DOHH2 (cell line): ENCODE results near the gene NFATC4.

Source experiments
- H3F3A ChIP-seq: fragments of 200-600 bp; sonication (generic), shearing (Covaris generic); 2 replicates; pipeline ENCODE4 v1.6.0; 2016; ENCODE audit warnings: antibody characterized with exemption, mild to moderate bottlenecking; ENCODE audit not compliant: control insufficient read depth, insufficient read depth
- H3K27ac ChIP-seq: fragments of 200-600 bp; sonication (generic); 2 replicates; pipeline ENCODE4 v1.5.1; 2014; ENCODE audit warnings: low read depth, mild to moderate bottlenecking, low read length, moderate library complexity
- H3K27me3 ChIP-seq: fragments of 200-600 bp; sonication (generic); 2 replicates; pipeline ENCODE4 v1.6.1; 2014; ENCODE audit warnings: mild to moderate bottlenecking, low read length, mixed read lengths; ENCODE audit not compliant: control insufficient read depth
- H3K36me3 ChIP-seq: fragments of 200-600 bp; sonication (generic); 2 replicates; pipeline ENCODE4 v1.6.1; 2014; ENCODE audit warnings: mild to moderate bottlenecking, low read length, moderate library complexity, mixed read lengths; ENCODE audit not compliant: control insufficient read depth
- H3K4me1 ChIP-seq: fragments of 200-600 bp; sonication (generic); 2 replicates; pipeline ENCODE4 v1.6.1; 2014; ENCODE audit warnings: mild to moderate bottlenecking, low read length, mixed read lengths; ENCODE audit not compliant: control insufficient read depth
- H3K4me2 ChIP-seq: fragments of 200-600 bp; sonication (generic); 2 replicates; pipeline ENCODE4 v1.6.0; 2014; ENCODE audit warnings: mild to moderate bottlenecking, low read length, moderate library complexity
- H3K4me3 ChIP-seq: fragments of 200-600 bp; sonication (generic); 2 replicates; pipeline ENCODE4 v1.5.1; 2014; ENCODE audit warnings: mild to moderate bottlenecking, low read length, mixed read lengths
- H3K79me2 ChIP-seq: fragments of 200-600 bp; sonication (generic); 2 replicates; pipeline ENCODE4 v1.6.1; 2014; ENCODE audit warnings: mild to moderate bottlenecking, low read length, mixed read lengths; ENCODE audit not compliant: control insufficient read depth
- H3K9me2 ChIP-seq: fragments of 200-600 bp; sonication (generic); replicated peaks from 2 replicates; pipeline ENCODE4 v1.6.1; 2014; ENCODE audit warnings: mild to moderate bottlenecking, low read length, mixed read lengths; ENCODE audit not compliant: control insufficient read depth
- H3K9me3 ChIP-seq: fragments of 200-600 bp; sonication (generic); 2 replicates; pipeline ENCODE4 v1.6.1; 2014; ENCODE audit warnings: antibody characterized with exemption, low read length, mixed read lengths; ENCODE audit not compliant: control insufficient read depth, insufficient read depth
- H4K20me1 ChIP-seq: fragments of 200-600 bp; sonication (generic); 2 replicates; pipeline ENCODE4 v1.6.0; 2014; ENCODE audit warnings: low read depth, mild to moderate bottlenecking, antibody characterized with exemption, low read length, moderate library complexity; ENCODE audit not compliant: control insufficient read depth, insufficient read depth
- EZH2phosphoT487 ChIP-seq: fragments of 200-600 bp; sonication (generic); IDR thresholded peaks from 2 replicates; pipeline ENCODE4 v1.6.1; 2017; ENCODE audit warnings: borderline replicate concordance, mild to moderate bottlenecking, antibody characterized with exemption, low read length, moderate library complexity, mixed read lengths
- TF ChIP-seq, protein P1 (sequence below): fragments of 200-600 bp; sonication (generic); IDR thresholded peaks from one replicate; pipeline ENCODE4 v1.5.1; 2014; ENCODE audit warnings: antibody characterized with exemption, mild to moderate bottlenecking, low read depth, low read length; ENCODE audit not compliant: poor library complexity, severe bottlenecking

The NFATC4 gene

DNA sequence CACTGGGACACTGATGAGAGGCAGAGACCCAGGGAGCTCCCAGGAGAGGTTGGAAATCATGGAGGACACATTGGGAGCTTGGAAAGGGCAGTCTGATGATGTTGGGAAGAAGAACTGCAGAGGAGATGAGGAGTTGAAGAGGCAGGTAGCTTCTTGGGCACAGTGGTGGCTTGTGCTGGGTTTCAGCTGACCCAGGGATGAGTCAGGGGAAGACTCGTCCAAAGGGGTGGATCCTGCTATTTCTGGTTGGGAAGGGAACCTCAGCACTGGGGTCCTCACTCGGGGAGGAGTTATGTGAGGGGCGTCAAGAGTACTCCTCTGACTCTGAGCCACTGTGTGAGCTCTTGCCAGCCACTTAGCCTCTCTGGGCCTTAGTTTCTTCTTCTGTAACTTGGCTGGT lies 44.6 kb upstream of the NFATC4 start:
- peaks cover 15% of the 10 kb centered on the region for H3K27me3 ChIP-seq
- no peak overlapping the region for H3K4me2 ChIP-seq
- no peaks in the 10 kb centered on the region for H3K9me2 ChIP-seq
- no peak overlapping the region for H3K27ac ChIP-seq
- no peaks in the 10 kb centered on the region for H3K9me3 ChIP-seq
- no peaks in the 10 kb centered on the region for H3K36me3 ChIP-seq
- H3K4me3 ChIP-seq, result no peak overlapping the region
- peaks cover 6% of the 10 kb centered on the region for H3K4me1 ChIP-seq
- H3K79me2 ChIP-seq, result no peaks in the 10 kb centered on the region
- no peaks in the 10 kb centered on the region for H3F3A ChIP-seq
- TF ChIP-seq, protein P1, sequence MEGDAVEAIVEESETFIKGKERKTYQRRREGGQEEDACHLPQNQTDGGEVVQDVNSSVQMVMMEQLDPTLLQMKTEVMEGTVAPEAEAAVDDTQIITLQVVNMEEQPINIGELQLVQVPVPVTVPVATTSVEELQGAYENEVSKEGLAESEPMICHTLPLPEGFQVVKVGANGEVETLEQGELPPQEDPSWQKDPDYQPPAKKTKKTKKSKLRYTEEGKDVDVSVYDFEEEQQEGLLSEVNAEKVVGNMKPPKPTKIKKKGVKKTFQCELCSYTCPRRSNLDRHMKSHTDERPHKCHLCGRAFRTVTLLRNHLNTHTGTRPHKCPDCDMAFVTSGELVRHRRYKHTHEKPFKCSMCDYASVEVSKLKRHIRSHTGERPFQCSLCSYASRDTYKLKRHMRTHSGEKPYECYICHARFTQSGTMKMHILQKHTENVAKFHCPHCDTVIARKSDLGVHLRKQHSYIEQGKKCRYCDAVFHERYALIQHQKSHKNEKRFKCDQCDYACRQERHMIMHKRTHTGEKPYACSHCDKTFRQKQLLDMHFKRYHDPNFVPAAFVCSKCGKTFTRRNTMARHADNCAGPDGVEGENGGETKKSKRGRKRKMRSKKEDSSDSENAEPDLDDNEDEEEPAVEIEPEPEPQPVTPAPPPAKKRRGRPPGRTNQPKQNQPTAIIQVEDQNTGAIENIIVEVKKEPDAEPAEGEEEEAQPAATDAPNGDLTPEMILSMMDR, result no peak
- no peaks in the 10 kb centered on the region for H4K20me1 ChIP-seq

DNA sequence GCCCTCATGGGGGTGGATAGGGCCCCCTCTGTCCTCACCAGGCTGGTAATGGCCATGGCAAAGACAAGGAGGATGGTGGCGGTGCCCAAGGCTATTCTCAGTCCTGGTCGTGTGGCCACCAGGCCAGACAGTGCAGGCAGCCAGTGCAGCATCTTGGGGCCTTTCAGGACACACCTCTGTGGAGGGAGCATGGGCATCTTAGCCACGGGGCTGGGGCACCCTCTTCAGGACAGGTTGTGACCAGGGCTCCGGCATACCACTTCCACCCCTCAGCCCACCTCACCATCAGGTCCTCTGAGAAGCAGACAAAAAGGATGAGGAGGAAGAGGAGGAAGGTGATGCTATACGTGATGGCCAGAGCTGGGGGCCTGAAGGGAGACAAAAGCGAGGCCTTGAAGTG lies 44.0 kb upstream of the NFATC4 start:
- H3K36me3 ChIP-seq, result no peaks in the 10 kb centered on the region

DNA sequence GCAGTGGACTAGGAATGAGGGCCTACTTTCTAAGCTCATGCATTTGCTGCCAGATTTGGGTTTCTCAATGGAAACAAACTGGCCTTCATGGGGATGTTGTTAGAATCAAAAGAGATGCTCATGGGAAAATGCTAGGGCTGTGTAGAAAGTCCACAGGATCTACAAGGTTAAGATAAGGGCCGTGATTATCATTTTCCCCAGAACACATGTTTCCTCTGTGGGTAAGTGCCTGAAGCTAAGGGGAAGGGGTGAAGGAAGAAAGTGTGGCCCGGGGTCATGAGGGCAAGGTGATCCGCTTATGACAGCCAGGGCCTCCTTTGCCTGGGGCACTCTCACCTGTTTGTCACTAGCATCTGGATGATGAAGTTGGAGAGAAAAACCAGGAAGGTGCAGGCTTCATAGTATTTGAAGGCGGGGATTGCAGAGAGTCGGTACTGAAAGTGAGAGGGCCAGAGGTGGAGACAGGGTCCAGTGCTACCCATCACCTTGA lies 42.9 kb upstream of the NFATC4 start:
- Histone ChIP-seq H3K4me2 (no peak overlapping the region), H3K36me3 (no peaks in the 10 kb centered on the region), H4K20me1 (no peaks in the 10 kb centered on the region), H3K4me3 (no peak overlapping the region), H3F3A (no peaks in the 10 kb centered on the region), H3K27me3 (peaks cover 4% of the 10 kb centered on the region), H3K79me2 (no peaks in the 10 kb centered on the region), H3K9me2 (no peaks in the 10 kb centered on the region), H3K9me3 (no peaks in the 10 kb centered on the region), H3K4me1 (peaks cover 6% of the 10 kb centered on the region), H3K27ac (no peak overlapping the region)
- no peak for TF ChIP-seq EZH2phosphoT487
- TF ChIP-seq, protein P1, result no peak

More for the DNA sequence above, 44.0 kb upstream of the NFATC4 start:
- Histone ChIP-seq H3K79me2 (no peaks in the 10 kb centered on the region), H3K9me2 (no peaks in the 10 kb centered on the region), H3K27ac (no peak overlapping the region), H3F3A (no peaks in the 10 kb centered on the region), H4K20me1 (no peaks in the 10 kb centered on the region), H3K4me1 (peaks cover 6% of the 10 kb centered on the region), H3K27me3 (peaks cover 14% of the 10 kb centered on the region), H3K4me3 (no peak overlapping the region), H3K4me2 (no peak overlapping the region), H3K9me3 (no peaks in the 10 kb centered on the region)
- no peak for TF ChIP-seq EZH2phosphoT487
- TF ChIP-seq, protein P1, result no peak

DNA sequence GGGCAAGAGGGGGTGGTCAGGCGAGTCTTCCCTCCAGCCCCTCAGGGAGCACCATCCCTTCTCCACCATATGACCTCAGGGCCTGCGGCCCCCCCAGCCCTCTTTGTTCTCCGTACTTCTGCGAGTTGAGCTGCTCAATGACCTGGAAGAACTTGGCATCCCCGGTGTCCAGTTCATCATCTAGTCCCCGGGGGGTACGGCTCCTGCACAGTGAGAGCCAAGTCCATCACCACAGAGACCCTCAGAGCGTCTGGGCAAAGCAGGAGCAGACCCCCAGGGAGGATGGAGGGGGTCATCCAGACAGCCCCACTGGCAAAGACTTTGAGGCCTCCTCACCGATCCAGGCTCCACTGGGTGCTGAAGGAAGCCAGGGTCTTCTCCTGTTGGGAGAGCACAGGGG lies 42.0 kb upstream of the NFATC4 start:
- Histone ChIP-seq H3K36me3 (no peaks in the 10 kb centered on the region), H3K27ac (no peak overlapping the region), H3K9me2 (no peaks in the 10 kb centered on the region), H3K9me3 (no peaks in the 10 kb centered on the region), H3K4me1 (peaks cover 6% of the 10 kb centered on the region), H3K27me3 (peaks cover 2% of the 10 kb centered on the region; the same call in 1 of the 2 replicates), H3K4me2 (no peak overlapping the region), H3K79me2 (no peaks in the 10 kb centered on the region), H3F3A (no peaks in the 10 kb centered on the region), H4K20me1 (no peaks in the 10 kb centered on the region), H3K4me3 (no peak overlapping the region)
- no peak for TF ChIP-seq EZH2phosphoT487
- TF ChIP-seq, protein P1, result no peak
